LNCAP (cell line): ENCODE results near the gene MAPKBP1.

Source experiments
- TF ChIP-seq, protein P1 (sequence below): fragments of 450-650 bp; IDR thresholded peaks from 2 replicates; pipeline ENCODE4 v1.5.1; 2017; ENCODE audit warnings: mild to moderate bottlenecking

MAPKBP1 gene

DNA sequence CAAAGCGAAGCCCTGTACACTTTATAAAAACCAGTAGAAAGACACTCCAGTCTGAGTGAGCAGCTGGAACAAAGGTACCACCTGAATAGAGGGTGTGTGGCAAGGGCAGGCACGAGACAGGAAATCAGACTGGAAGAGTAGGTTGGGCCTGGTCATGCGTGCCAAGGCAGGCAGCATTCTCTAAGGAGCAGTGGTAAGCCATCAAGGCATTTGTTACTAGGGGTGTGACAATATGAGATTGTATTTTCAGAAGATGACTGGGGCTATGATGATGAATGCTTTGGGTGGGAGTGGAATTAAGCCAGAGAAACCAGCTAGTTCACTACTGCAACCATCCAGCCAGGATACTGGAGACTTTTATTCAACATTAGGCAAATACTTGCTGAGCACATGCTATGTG is 58.6 kb downstream of the MAPKBP1 start:
- TF ChIP-seq, protein P1, sequence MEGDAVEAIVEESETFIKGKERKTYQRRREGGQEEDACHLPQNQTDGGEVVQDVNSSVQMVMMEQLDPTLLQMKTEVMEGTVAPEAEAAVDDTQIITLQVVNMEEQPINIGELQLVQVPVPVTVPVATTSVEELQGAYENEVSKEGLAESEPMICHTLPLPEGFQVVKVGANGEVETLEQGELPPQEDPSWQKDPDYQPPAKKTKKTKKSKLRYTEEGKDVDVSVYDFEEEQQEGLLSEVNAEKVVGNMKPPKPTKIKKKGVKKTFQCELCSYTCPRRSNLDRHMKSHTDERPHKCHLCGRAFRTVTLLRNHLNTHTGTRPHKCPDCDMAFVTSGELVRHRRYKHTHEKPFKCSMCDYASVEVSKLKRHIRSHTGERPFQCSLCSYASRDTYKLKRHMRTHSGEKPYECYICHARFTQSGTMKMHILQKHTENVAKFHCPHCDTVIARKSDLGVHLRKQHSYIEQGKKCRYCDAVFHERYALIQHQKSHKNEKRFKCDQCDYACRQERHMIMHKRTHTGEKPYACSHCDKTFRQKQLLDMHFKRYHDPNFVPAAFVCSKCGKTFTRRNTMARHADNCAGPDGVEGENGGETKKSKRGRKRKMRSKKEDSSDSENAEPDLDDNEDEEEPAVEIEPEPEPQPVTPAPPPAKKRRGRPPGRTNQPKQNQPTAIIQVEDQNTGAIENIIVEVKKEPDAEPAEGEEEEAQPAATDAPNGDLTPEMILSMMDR, result no peak

DNA sequence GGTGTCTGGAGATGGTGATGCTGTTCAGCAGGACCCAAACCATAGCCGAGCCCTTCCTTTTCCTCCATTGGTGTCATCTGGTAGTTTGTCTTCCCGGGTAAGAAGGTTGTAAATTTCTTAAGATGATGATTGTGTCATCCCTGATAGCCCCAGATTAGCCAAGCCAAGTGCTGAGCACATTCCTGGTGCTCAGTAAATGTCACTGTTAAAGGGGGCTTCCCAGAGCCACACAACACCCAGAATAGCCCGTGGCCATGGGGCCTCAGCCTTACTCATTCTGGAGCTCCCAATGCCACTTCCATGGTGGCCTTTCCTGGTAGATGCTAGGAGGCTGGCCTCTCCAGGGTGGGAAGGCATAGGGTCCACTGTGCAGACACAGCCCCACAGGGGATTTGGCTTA is 59.8 kb downstream of the MAPKBP1 start:
- TF ChIP-seq, protein P1, result no peak

DNA sequence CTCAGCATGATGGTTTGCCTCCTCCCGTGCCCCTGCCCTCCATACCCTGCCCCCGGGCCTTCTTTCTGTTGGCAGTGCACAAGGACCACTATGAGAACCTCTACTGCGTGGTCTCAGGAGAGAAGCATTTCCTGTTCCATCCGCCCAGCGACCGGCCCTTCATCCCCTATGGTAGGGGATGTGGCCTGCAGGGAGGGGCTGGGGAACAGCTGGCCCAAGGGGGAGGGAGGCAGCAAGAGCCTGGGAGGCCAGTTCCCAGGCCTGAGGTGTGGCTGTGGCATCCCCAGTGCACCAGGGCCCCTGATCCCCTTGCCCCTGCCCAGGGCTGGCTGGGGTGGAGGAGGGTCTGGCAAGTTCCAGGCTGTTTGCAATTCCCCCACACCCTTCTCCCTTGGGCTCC is 61.8 kb downstream of the MAPKBP1 start:
- TF ChIP-seq, protein P1, result no peak

DNA sequence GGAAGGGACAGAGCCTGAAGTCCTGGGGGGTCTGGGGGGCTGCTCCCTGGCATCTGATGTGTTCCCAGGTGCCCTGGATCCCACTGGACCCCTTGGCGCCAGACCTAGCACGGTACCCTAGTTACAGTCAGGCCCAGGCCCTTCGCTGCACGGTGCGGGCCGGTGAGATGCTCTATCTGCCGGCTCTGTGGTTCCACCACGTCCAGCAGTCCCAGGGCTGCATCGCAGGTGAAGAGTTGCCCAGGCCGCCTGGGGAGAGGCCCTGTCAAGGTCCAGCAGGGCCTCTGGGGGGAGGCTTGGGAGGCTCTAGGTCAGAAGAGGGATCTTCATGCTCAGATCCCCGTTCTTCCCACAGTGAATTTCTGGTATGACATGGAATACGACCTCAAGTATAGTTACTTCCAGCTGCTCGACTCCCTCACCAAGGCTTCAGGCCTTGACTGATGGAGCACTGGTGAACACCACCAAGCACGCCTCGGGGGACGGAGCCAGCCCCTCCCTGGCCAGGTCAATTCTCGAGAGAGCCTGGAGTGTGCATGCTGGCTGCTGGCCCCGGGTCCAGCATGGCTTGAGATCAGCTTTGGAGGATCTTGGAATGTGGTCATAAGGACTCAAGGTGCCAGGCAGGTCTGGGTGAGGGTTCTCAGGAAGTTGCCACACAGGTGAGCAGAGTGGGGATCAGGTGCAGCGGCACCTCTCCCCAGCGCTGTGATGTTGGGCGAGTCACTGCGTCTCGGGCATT is 62.6 kb downstream of the MAPKBP1 start:
- TF ChIP-seq, protein P1, result no peak

DNA sequence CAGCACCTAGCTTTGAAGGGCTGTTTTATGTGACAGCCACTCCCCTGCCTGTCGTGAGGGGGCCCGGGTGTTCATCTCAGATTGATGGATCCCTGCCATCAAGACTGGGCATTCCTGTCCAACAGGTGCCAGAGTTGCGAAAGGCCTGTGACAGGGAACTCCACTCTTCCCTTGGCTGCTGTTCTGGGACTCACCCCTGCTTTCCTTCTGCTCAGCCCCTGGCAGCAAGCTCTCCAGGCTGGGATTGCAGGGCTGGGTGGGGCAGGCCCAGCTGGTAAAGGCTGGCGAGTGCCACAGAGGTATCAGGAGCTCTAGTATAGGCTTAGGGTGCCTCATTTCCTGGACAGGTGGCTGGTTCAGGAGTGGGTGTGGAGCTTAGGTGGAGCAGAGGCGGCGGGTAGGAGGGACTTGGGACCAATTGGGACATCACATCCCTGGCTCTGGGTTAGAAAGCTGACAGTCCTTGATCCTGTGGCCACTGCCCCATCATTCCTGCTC is 64.2 kb downstream of the MAPKBP1 start, which contains the start of gene PLA2G4B:
Gene PLA2G4B, plus strand, starts transcription at position 448 of the 498 bp plus-strand sequence. CDS start 67 bp downstream, outside the sequence.
- TF ChIP-seq, protein P1, result no peak

DNA sequence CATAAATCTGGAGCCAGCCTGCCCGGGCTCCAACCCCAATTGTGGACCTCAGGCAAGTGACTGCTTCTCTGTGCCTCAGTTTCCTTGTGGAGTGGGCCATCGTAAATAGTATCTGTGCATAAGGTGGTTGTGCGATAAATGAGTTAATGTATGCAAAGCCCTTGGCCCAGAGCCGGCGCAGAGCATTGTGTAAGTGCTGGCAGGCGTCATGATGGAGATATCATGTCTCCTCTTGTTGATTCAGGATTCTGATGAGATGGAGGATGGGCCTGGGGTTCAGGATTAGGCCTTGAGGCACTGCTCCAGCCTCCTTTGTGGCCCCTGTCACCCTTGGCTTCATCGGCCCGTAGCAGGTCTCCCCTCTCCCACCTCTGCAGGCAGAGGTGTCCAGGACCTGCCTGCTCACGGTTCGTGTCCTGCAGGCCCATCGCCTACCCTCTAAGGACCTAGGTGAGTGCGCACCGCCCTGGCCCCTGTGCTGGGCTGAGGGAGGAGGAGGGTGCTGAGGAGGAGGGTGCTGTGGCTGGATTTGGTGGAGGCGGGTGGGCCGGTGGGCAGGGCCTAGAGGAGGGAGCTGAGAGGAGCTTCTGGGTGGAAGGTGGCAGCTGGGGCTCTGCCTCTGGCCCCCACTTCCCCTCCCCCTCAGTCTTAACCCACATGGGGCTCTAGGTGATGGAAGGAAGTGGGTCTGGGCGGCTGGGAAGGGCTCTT is 65.7 kb downstream of the MAPKBP1 start:
- TF ChIP-seq, protein P1, result no peak

DNA sequence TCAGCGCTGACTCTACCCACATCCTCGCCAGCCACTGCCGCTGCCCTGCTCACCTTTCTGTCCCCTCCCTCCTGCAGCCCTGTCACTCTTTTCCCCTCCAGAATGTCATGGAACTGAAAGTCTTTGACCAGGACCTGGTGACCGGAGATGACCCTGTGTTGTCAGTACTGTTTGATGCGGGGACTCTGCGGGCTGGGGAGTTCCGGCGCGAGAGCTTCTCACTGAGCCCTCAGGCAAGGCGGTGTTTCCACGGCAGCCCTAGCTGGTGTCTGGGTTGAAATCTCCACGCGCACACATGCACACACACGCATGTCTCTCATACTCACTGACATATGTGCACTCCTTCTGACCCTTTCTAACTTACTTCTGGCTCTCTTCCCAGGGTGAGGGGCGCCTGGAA is 66.4 kb downstream of the MAPKBP1 start:
- TF ChIP-seq, protein P1, result no peak
